Measurements from ENCODE around the gene TRAPPC2.

The TRAPPC2 gene

DNA sequence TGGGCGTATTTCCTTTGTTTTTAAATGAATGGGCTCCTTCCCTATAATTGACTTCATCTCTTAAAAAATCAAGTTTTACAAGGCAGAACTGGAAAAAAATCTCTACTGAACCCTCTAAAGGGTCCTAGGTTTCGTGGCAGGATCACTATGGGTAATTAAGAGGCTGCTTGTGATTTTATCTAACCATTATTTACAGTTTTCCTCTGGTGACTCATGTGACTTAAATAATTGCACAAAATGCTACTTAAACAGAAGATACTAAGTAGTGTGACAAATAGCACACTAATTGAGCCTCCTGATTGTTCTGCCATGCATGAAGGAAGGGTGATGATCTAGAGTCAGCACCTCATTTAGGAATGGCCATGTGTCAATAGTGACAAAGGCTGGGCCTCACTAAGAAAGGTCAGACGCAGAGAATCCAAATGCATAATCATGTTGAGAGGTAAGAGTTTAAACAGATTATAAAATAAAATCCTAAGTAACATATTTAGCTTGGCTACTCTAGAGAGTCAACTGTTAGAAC, 35.7 kb upstream of the TRAPPC2 start:
- no peak overlapping the region for H3K4me3 ChIP-seq (ENCODE audit: low read length)
- H3K9me3 ChIP-seq (ENCODE audit: control insufficient read depth, insufficient read depth, low read length): no peaks in the 10 kb centered on the region
- no peak for TF ChIP-seq EZH2phosphoT487 (IDR thresholded peaks at IDR 0.05; ENCODE audit: borderline replicate concordance, low read length)
- TF ChIP-seq, protein P1, sequence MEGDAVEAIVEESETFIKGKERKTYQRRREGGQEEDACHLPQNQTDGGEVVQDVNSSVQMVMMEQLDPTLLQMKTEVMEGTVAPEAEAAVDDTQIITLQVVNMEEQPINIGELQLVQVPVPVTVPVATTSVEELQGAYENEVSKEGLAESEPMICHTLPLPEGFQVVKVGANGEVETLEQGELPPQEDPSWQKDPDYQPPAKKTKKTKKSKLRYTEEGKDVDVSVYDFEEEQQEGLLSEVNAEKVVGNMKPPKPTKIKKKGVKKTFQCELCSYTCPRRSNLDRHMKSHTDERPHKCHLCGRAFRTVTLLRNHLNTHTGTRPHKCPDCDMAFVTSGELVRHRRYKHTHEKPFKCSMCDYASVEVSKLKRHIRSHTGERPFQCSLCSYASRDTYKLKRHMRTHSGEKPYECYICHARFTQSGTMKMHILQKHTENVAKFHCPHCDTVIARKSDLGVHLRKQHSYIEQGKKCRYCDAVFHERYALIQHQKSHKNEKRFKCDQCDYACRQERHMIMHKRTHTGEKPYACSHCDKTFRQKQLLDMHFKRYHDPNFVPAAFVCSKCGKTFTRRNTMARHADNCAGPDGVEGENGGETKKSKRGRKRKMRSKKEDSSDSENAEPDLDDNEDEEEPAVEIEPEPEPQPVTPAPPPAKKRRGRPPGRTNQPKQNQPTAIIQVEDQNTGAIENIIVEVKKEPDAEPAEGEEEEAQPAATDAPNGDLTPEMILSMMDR (IDR thresholded peaks at IDR 0.05; ENCODE audit: low read depth, low read length, poor library complexity, severe bottlenecking): no peak
- peaks cover 85% of the 10 kb centered on the region for H3K36me3 ChIP-seq (ENCODE audit: control insufficient read depth, low read length)
- H3K4me1 ChIP-seq (ENCODE audit: control insufficient read depth, low read length): no peaks in the 10 kb centered on the region
- no peaks in the 10 kb centered on the region for H4K20me1 ChIP-seq (ENCODE audit: control insufficient read depth, insufficient read depth, low read depth, low read length)
- no peak overlapping the region for H3K27ac ChIP-seq (ENCODE audit: low read depth, low read length)
- H3K9me2 ChIP-seq (replicated peaks; ENCODE audit: control insufficient read depth, low read length): no peaks in the 10 kb centered on the region
- no peak overlapping the region for H3K4me2 ChIP-seq (ENCODE audit: low read length)
- H3K79me2 ChIP-seq (ENCODE audit: control insufficient read depth, low read length): no peaks in the 10 kb centered on the region
- no peaks in the 10 kb centered on the region for H3K27me3 ChIP-seq (ENCODE audit: control insufficient read depth, low read length)
- H3F3A ChIP-seq (ENCODE audit: control insufficient read depth, insufficient read depth): no peaks in the 10 kb centered on the region

DNA sequence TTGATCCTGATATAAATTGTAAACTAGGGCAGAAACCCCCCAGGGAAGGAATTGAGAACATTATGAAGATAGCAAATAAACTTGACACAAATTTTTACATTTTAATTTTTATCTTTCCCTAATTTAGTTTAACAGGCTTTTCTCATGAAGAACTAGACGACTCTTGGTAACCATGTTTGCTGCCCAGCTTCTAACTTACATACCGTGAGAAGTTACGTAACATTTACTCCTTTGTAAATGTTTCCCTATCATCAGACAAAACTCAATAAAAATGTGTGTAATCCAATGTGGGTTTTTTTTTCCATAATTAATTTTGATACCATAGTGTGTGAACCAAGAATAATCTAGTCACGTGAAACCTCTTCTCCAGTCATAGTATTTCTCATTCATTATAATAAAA, 34.5 kb upstream of the TRAPPC2 start:
- Histone ChIP-seq H3K4me1 (ENCODE audit: control insufficient read depth, low read length) (no peaks in the 10 kb centered on the region), H4K20me1 (ENCODE audit: control insufficient read depth, insufficient read depth, low read depth, low read length) (no peaks in the 10 kb centered on the region), H3K36me3 (ENCODE audit: control insufficient read depth, low read length) (peaks cover 83% of the 10 kb centered on the region), H3K9me2 (replicated peaks; ENCODE audit: control insufficient read depth, low read length) (no peaks in the 10 kb centered on the region), H3K27me3 (ENCODE audit: control insufficient read depth, low read length) (no peaks in the 10 kb centered on the region), H3K9me3 (ENCODE audit: control insufficient read depth, insufficient read depth, low read length) (no peaks in the 10 kb centered on the region), H3K4me2 (ENCODE audit: low read length) (no peak overlapping the region), H3F3A (ENCODE audit: control insufficient read depth, insufficient read depth) (no peaks in the 10 kb centered on the region), H3K4me3 (ENCODE audit: low read length) (no peak overlapping the region), H3K27ac (ENCODE audit: low read depth, low read length) (no peak overlapping the region), H3K79me2 (ENCODE audit: control insufficient read depth, low read length) (no peaks in the 10 kb centered on the region)
- no peak for TF ChIP-seq EZH2phosphoT487 (IDR thresholded peaks at IDR 0.05; ENCODE audit: borderline replicate concordance, low read length)
- TF ChIP-seq, protein P1 (IDR thresholded peaks at IDR 0.05; ENCODE audit: low read depth, low read length, poor library complexity, severe bottlenecking): no peak

DNA sequence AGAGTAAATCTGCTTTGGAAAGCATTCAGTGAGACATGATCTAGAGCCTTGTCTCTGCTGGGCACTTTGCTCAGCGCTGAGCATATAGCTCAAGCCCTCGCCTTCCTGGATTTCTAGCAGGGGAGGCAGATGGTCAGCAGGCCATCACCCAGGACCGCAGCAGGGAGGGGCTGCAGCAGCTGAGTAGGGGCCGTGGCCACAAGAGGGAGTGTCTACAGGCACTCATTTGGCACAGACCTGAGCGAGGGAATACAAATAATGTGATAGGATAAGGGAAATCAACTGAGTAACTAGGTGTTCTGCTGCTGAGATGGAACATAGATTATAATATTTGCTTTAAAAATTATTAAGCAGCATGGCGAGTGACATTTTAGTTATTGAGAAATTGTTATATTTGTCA, 30.3 kb upstream of the TRAPPC2 start:
- H3K36me3 ChIP-seq (ENCODE audit: control insufficient read depth, low read length): peaks cover 90% of the 10 kb centered on the region

More for the DNA sequence above, 30.3 kb upstream of the TRAPPC2 start:
- no peaks in the 10 kb centered on the region for H3F3A ChIP-seq (ENCODE audit: control insufficient read depth, insufficient read depth)
- H3K4me1 ChIP-seq (ENCODE audit: control insufficient read depth, low read length): peaks cover 3% of the 10 kb centered on the region
- H3K9me2 ChIP-seq (replicated peaks; ENCODE audit: control insufficient read depth, low read length): no peaks in the 10 kb centered on the region
- TF ChIP-seq, protein P1 (IDR thresholded peaks at IDR 0.05; ENCODE audit: low read depth, low read length, poor library complexity, severe bottlenecking): no peak
- no peak for TF ChIP-seq EZH2phosphoT487 (IDR thresholded peaks at IDR 0.05; ENCODE audit: borderline replicate concordance, low read length)
- H3K27ac ChIP-seq (ENCODE audit: low read depth, low read length): no peak overlapping the region
- H3K27me3 ChIP-seq (ENCODE audit: control insufficient read depth, low read length): no peaks in the 10 kb centered on the region
- H3K9me3 ChIP-seq (ENCODE audit: control insufficient read depth, insufficient read depth, low read length): no peaks in the 10 kb centered on the region
- H4K20me1 ChIP-seq (ENCODE audit: control insufficient read depth, insufficient read depth, low read depth, low read length): no peaks in the 10 kb centered on the region
- no peak overlapping the region for H3K4me3 ChIP-seq (ENCODE audit: low read length)
- H3K79me2 ChIP-seq (ENCODE audit: control insufficient read depth, low read length): no peaks in the 10 kb centered on the region
- H3K4me2 ChIP-seq (ENCODE audit: low read length): no peak overlapping the region

Data from DOHH2 (cell line).